C4-2B (cell line): Measurements from ENCODE around the gene TMEM242.

ENCODE experiments used
- H3K27ac ChIP-seq: fragments of 450-650 bp; 2 replicates; pipeline ENCODE4 v1.5.1; 2017
- ZFX ChIP-seq: fragments of 450-650 bp; IDR thresholded peaks from 2 replicates; pipeline ENCODE4 v1.6.1; 2017
- TF ChIP-seq, protein P1 (sequence below): fragments of 450-650 bp; conservative IDR thresholded peaks from 2 replicates; pipeline ENCODE4 v1.5.1; 2017; ENCODE audit warnings: mild to moderate bottlenecking

The TMEM242 gene

DNA sequence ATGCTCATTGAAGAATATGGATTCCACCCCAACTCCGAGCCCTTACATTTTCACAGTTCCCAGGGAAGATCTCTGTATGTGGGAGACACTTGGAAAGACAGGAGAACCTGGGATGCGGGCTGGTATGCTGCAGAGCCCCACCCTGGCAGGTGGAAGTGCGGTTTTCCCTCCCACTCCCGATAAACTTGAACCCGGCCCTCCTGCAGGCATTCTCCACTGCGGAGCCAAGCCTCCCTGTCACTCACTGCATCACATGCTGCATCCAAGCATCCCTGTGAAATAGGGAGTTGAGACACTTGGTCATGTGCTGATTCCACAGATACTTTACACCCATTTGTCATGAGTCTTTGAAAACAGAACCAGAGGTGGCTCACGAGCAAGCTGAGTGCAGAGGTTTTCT lies 35.4 kb downstream of the TMEM242 start:
- TF ChIP-seq ZFX = no peak
- TF ChIP-seq, protein P1, sequence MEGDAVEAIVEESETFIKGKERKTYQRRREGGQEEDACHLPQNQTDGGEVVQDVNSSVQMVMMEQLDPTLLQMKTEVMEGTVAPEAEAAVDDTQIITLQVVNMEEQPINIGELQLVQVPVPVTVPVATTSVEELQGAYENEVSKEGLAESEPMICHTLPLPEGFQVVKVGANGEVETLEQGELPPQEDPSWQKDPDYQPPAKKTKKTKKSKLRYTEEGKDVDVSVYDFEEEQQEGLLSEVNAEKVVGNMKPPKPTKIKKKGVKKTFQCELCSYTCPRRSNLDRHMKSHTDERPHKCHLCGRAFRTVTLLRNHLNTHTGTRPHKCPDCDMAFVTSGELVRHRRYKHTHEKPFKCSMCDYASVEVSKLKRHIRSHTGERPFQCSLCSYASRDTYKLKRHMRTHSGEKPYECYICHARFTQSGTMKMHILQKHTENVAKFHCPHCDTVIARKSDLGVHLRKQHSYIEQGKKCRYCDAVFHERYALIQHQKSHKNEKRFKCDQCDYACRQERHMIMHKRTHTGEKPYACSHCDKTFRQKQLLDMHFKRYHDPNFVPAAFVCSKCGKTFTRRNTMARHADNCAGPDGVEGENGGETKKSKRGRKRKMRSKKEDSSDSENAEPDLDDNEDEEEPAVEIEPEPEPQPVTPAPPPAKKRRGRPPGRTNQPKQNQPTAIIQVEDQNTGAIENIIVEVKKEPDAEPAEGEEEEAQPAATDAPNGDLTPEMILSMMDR = no peak
- no peak overlapping the region for H3K27ac ChIP-seq

DNA sequence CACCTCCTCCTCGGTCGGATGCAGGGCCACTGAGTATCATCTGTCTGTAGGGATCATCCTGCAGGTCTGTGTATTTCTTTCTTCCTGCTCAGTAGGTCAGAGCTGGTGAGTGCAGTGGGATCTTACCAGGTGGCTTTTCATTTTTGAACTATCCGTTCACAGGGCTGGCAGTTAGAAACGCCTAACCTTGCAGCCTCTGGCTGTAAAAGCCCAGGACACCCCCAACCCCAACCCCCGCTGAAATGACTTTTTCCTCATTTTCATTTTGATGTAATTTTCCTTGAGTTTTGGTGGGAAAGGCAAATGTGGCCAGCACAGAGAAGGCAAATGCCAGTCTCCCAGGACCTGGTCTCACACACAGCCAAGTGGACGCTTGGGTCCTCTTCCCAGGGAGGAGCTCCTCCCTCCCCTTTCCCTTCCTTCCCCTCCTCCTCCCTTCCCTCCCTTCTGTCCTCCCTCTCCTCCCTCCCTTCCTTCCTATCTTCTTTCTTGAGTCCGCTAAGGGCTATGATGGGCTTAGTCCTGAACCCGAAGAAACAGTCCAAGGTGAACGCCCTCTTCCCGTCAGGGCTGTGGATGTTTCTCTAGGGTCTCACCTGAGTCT lies 36.0 kb downstream of the TMEM242 start:
- H3K27ac ChIP-seq = no peak overlapping the region
- TF ChIP-seq, protein P1 = no peak
- no peak for TF ChIP-seq ZFX

DNA sequence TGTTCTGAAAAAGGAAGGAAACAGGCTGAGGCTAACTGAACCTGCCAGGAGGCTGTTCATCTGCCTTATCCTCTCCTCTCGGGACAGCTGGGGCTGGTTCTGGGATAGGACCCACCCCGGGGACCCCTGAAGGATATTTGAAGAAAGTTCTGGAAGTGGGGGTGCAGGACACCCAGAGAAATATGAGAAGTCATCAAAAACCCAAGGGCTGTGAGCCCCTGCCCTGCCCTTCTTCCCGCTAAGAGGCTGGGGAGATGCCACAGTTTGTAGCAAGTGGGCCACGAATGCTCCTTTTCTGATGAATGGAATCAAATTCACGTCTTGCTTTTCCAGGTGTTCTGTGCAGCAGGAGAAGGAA lies 37.9 kb downstream of the TMEM242 start:
- TF ChIP-seq, protein P1 = no peak
- no peak for TF ChIP-seq ZFX
- no peak overlapping the region for H3K27ac ChIP-seq

DNA sequence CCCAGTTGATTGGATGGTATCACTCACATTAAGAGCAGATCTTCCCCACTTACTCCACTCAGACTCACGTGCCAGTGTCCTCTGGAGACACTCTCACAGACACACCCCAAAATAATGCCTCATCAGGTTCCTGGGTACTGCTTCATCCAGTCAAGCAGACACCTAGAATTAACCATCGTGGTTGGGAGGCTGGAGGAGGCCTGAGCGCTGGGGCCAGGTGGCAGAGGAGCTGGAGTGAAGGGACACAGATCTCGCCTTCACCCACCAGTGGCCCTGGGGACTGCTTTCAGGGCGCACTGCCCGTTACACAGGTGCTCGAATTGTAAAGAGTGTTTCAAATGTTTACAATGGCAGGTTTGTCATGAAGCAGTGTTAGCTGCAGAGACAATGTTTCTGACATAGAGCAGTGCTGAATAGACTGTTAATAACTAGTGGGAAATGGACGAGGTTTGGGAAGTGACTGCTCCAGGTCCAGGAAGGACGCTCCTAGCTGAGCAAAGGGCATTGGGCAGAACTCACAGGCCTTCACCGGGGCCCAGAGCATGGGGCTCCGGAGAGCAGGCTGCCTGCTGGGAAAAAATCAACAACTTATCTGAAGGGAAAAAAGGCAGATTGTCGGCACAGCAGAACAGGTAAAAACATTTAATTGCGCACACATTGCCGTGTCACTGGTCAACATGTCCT lies 38.4 kb downstream of the TMEM242 start:
- no peak overlapping the region for H3K27ac ChIP-seq
- TF ChIP-seq, protein P1 = no peak
- no peak for TF ChIP-seq ZFX

DNA sequence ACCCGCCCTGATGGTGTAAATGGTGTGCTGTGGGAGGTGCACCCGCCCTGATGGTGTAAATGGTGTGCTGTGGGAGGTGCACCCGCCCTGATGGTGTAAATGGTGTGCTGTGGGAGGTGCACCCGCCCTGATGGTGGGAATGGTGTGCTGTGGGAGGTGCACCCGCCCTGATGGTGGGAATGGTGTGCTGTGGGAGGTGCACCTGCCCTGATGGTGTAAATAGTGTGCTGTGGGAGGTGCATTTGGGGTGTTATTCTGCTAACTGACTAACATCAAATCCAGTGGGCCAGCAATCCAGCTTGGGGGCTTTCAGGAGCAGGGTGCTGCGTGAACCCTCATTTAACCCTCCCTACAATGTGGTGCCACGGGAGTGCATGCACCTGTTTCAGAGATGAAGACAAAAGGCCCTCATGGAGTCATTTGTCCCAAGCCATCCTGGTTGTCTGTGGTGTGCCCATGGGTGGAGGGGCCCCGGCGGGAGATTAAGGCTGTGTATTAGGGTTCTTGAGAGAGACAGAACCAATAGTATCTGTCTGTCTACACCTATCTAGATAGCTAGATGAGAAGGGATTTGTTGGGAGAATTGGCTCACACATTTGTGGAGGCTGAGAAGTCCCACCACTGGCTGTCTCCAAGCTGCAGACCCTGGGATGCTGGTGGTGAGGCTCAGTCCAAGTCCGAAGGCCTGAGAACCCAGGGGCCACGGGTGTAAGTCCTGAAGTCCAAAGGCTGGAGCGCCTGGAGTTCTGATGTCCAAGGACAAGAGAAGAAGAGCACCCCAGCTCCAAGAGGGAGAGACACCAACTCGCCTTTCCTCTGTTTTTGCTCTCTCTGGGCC lies 39.2 kb downstream of the TMEM242 start:
- H3K27ac ChIP-seq = no peak overlapping the region
- no peak for TF ChIP-seq ZFX
- TF ChIP-seq, protein P1 = no peak

DNA sequence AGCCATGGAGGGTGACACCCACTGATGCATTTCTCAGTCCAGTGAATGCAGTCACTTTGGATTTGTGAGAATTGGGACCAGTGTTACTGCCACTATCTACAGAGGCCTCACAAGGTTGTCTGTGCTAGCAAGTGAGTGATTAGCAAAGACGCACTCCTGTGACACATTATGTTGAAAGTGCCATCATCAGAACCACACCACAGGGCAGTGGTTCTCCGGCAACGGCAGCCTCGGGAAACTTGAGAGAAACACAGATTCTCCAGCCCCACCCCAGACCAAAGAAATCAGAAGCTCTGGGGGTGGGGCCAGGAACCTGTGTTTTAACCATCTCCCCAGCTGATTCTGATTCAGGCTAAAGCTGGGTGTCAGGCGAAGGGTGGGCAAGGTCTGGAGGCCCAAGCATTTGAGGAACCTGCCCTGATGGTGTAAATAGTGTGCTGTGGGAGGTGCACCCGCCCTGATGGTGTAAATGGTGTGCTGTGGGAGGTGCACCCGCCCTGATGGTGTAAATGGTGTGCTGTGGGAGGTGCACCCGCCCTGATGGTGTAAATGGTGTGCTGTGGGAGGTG lies 39.9 kb downstream of the TMEM242 start:
- TF ChIP-seq, protein P1 = no peak
- no peak for TF ChIP-seq ZFX
- H3K27ac ChIP-seq = no peak overlapping the region

DNA sequence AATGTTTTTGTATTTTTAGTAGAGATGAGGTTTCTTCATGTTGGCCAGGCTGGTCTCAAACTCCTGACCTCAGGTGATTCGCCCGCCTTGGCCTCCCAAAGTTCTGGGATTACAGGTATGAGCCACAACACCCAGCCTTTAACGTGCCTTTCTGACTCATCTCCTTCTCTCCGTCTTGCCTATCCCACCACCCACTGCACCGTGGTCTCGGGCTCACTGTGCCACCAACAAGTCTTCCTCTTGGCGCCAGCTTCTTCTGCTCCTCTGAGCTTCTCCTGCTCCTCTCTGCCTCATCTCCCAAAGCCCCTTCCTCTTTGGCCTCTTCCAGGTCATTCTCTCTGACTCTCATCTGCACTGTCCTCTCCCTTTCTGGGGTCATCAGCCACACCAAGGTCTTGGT lies 41.0 kb downstream of the TMEM242 start:
- H3K27ac ChIP-seq = no peak overlapping the region
- TF ChIP-seq, protein P1 = no peak
- TF ChIP-seq ZFX = no peak
